Right renal pelvis (tissue), 4 donors: Measurements from ENCODE around the gene SLC19A1. TPM values are rescaled to one million over a fixed set of nuclear protein-coding genes. Genes with fewer than 3 reads are reported as not detected.
"Not testable (repeated sequence)": the region's sequence is repeated elsewhere in the genome, so short reads cannot be mapped to it uniquely, and the experiment has no call there.

Source experiments
- DNase-seq, 4 donors: peaks; one replicate each; pipeline ENCODE4 v3.0.0-alpha.2; 2013; ENCODE audit warnings: low read depth in 4 of 4, low spot score in 3 of 4, missing footprints in 1 of 4
- polyA plus RNA-seq, 4 donors: library from polyadenylated mRNA; unstranded; fragments of 120-200 nt; gene quantifications; one replicate each; pipeline ENCODE4 v1.2.1, GENCODE V29; 2013; ENCODE audit not compliant: insufficient read length in 4 of 4

SLC19A1 gene
- polyA plus RNA-seq, 4 donors, result 38.0 to 66.1 (median 60.4) TPM

DNA sequence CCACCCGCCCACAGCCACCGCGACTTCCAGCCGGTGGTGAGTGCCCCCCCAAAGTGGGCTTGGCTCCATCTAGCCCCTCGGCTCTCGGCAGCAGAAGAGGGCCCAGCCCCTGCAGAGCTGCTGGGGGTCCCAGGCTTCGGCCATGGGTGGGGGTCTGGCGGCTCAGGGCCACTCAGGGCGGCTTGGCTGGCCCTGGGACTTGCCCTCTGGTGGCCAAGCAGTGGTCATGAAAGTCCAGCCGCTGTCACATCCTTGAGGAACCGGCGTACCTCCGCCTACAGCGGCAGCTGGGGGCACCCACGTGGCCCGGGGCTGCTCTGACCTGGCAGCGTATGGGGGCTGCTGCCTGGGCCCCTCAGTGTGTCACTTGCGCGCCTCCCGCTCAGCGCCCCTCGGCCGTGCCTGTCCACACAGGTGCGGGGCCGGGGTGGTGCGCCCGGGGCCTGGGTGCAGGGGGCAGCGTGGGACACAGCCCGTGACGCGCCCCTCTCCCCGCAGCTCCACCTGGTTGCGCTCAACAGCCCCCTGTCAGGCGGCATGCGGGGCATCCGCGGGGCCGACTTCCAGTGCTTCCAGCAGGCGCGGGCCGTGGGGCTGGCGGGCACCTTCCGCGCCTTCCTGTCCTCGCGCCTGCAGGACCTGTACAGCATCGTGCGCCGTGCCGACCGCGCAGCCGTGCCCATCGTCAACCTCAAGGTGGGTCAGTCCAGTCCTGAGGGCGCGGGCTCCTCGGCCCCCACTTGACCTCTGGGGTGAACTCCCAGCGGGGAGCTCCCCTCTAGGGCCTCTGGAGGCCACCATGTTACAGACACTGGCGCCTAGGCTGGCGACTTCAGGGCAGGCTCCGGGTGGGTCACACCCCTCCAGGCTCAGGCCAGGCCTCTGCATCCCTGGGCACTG is 32.4 kb downstream of the SLC19A1 start:
- DNase-seq, result no peak

DNA sequence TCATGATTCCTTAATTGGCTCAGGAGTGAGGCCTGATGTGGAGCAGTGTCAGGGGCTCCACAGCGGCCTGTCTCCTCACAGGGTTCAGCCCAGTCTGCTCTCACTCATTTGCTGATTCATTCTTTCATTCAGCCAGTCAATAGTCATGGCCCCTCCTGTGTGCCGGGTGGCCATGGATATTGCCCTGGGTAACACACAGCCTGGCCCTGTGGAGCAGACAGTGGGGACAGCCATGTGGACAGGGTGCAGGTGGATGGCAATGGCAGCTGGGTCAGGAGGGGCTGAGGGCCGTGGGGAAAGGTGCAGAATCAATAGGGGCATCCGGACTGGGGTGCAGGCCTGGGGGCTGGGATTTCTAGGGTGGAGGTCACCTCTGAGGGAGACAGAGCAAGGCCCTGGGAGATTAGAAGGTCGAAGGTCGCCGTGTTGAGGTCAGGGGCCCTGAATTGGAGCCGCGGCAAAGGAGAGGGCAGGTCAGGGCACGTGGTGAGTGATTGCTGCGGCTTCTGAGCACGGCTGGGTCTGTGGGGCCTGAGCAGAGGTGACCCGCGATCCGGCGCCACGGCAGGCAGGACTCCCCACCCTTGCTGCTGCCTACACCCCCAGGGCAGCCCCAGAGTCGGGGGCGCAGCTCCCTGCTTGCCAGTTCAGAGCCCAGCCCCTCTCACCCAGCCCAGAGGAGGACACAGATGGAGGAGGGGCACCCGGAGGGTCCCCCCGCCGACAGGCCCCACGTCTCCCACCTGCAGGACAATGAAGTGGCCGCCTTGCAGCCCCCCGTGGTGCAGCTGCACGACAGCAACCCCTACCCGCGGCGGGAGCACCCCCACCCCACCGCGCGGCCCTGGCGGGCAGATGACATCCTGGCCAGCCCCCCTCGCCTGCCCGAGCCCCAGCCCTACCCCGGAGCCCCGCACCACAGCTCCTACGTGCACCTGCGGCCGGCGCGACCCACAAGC is 33.4 kb downstream of the SLC19A1 start:
- DNase-seq, result no peak

DNA sequence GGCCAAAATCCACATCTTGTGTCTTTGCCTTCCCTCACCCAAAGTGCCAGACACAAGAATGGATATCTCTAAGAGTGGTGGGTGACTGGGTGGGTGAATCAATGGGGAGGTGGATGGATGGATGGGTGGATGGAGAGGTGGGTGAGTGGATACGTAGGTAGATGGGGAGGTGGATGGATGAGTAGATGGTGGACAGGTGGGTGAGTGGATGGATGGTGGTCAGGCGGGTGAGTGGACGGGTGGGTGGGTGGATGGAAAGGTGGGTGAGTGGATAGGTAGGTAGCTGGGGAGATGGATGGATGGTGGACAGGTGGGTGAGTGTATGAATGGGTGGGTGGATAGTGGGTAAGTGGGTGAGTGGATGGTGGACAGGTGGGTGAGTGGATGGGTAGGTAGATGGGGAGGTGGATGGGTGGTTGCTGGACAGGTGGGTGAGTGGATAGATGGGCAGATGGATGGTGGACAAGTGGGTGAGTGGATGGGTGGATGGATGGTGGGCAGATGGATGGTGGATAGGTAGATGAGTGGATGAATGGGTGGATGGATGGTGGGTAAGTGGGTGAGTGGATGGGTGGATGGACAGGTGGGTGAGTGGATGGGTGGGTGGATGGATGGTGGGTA is 34.2 kb downstream of the SLC19A1 start:
- no peak for DNase-seq

DNA sequence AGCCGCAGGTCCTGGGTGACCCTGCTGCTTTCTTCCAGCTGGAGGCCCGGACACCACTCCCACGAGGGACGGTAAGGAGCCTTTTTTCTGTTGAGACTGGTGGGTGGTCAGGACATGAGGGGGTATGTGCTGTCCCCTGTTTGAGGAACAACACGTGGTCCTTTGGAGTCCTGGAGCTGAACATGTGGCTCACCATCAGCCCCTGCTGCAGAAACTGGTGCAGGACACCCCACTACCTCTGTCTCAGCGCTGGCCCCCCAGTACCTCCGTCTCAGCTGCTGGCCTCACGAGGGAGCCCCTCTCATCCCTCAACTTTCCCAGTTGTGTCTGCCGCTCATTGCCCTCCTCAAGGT is 34.7 kb downstream of the SLC19A1 start:
- DNase-seq, result no peak

DNA sequence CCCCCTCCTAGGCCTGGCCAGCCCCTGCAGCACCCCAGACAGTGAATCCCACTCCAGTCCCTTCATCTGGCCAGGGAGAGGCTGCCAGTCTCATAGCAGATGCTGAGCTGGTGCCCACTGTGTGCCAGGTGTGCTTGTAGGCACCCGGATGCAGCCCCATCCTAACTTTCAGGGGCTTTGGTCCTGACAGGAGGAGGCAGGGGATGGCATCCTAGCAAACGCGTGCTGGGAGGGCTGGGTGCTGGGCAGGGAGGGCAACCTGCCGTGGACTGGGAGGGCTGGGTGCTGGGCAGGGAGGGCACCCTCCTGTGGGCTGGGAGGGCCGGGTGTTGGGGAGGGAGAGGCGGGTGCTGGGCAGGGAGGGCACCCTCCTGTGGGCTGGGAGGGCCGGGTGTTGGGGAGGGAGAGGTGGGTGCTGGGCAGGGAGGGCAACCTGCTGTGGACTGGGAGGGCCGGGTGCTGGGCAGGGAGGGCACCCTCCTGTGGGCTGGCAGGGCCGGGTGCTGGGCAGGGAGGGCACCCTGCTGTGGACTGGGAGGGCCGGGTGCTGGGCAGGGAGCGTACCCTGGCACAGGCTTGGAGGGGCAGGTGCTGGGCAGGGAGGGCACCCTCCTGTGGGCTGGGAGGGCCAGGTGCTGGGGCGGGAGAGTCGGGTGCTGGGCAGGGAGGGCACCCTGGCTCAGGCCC is 35.3 kb downstream of the SLC19A1 start:
- DNase-seq, result no peak

DNA sequence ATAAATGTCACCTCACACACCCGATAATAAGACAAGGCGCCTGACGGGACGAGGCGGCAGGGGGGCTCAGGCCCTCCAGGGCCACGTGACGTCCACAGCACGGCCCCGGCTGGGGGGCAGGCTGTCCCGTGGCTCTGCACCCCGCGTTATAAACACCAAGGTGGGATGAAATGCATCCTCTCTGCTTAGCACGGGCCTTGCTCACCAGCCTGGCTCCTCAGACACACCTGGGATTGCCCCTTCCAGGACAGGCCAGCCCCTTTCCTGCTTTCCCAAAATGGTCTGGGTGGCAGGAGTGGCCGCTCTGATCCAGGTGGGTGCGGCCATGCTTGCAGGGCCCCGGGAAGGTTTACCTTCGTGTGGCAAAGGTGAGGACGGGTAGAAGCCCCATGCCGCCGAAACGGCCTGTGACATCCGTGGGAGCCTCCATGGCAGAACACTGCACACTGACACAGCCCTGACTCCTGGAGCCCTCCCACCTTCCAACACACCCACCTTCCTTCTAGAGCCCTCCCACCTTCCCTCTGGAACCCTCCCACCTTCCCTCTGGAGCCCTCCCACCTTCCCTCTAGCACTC is 35.9 kb downstream of the SLC19A1 start:
- DNase-seq, result no peak

DNA sequence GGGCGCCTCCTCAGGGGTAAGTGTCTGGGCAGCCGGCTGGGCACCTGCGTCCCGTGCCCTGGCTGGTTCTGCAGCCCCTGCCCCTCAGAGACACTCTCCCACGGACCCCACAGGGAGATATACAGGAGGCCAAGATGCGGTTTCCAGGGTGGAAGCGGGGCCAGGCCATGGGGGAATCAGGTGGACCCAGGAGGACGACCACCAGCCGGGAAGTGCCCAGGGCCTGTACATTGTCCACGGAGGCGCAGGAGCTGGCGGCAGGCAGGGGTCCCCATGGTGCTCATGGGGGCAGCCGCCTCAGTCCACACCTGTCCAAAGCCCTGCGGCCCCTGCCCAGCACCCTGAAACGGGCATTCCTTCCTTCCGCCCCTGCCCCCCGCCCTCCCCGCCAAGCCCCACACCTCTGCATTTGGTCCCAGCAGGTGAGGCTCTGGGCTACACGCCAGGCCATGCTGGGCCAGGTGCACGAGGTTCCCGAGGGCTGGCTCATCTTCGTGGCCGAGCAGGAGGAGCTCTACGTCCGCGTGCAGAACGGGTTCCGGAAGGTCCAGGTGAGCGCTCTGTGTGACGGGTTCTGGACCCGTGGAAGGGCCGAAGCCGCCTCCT is 36.7 kb downstream of the SLC19A1 start:
- no peak for DNase-seq

DNA sequence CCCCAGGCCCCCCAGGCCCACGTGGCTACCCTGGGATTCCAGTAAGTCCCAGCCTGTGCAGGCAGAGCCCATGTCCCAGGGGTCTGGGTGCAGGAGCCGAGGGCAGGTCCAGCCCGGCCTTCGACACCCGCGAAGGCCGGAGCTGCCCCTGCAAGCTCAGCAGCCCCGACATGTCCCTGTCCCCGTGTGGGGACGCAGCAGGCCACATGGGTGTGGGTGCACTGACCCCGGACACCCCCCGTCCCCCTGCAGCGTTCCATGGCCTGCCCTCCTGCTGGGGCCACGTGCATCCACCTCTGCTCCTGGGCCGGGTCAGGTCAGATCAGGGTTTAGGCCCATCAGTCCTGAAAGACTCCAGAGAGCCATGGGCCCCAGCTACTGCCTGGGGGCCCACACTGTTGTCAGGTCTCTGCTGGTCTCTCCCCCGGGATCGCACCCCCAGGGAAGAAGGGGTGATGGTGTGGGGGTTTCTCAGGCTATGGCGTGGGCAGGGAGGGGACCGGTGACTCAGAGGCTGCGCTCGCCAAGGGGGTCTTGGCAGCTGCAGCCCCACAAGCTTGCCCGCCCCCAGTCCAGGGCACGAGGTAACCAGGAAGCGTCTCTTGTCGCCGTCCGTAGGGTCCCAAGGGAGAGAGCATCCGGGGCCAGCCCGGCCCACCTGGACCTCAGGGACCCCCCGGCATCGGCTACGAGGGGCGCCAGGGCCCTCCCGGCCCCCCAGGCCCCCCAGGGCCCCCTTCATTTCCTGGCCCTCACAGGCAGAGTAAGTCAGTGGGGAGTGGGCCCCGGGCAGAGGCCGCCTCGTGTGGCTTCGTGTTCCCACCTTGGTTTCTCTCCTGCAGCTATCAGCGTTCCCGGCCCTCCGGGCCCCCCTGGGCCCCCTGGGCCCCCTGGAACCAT is 37.5 kb downstream of the SLC19A1 start:
- DNase-seq, result no peak

DNA sequence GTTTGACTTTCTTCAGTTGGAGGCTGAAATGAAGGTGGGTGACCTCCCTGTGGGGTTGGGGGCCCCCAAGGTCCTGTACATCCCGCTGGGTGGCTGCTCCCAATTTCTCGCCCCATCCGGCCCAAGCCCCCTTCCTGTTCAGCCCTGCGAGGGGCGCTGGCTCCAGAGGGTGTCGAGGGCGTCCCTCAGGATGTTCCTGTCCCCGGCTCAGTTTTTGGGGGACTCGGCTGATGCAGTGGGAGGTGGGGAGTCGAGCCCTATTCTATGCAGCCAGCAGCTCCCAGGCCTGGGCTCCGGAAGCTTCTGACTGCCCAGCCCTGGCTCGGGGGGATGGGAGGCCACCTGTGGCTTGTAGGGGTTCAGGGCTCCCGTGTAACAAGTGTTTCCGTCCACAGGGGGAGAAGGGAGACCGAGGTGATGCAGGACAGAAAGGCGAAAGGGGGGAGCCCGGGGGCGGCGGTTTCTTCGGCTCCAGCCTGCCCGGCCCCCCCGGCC is 38.2 kb downstream of the SLC19A1 start:
- no peak for DNase-seq

DNA sequence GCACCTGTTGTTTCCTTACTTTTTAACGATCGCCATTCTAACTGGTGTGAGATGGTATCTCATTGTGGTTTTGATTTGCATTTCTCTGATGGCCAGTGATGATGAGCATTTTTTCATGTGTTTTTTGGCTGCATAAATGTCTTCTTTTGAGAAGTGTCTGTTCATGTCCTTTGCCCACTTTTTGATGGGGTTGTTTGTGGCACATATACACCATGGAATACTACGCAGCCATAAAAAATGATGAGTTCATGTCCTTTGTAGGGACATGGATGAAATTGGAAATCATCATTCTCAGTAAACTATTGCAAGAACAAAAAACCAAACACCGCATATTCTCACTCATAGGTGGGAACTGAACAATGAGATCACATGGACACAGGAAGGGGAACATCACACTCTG is 39.0 kb downstream of the SLC19A1 start:
- not testable (repeated sequence) for DNase-seq

DNA sequence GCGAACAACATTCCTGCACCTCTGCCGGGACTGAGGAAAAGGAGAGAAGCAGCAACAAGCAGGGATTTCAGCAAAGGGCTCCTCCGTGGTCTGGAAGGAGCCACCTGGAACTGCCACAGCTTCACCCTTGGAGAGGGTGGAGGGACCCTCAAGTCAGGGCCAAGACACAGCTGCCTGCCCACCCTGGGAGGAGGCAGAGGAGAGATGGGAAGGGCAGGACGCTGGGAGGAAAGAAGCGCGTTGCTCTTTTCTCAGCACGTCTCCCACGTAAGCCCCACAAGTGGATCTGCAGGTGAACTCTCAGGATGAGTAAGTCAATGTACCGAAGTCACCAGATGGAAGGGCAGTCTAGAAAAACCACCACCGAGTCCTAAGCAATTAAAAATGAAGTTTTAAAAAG is 39.6 kb downstream of the SLC19A1 start:
- DNase-seq, result no peak

DNA sequence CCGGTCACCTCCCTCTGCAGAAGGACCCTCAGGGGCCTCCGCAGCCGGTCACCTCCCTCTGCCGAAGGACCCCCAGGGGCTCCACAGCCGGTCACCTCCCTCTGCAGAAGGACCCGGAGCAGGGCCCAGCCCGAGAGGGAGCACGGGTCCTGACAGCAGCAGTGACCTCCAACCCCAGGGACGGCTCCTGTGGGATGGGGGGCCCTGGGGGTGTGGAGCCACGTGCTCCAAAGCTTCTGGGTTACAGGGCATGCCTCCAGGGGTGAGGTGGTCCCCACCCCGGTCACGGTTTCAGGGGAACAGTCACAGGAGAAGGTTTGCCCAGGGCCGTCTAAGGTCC is 40.3 kb downstream of the SLC19A1 start:
- DNase-seq, result no peak

DNA sequence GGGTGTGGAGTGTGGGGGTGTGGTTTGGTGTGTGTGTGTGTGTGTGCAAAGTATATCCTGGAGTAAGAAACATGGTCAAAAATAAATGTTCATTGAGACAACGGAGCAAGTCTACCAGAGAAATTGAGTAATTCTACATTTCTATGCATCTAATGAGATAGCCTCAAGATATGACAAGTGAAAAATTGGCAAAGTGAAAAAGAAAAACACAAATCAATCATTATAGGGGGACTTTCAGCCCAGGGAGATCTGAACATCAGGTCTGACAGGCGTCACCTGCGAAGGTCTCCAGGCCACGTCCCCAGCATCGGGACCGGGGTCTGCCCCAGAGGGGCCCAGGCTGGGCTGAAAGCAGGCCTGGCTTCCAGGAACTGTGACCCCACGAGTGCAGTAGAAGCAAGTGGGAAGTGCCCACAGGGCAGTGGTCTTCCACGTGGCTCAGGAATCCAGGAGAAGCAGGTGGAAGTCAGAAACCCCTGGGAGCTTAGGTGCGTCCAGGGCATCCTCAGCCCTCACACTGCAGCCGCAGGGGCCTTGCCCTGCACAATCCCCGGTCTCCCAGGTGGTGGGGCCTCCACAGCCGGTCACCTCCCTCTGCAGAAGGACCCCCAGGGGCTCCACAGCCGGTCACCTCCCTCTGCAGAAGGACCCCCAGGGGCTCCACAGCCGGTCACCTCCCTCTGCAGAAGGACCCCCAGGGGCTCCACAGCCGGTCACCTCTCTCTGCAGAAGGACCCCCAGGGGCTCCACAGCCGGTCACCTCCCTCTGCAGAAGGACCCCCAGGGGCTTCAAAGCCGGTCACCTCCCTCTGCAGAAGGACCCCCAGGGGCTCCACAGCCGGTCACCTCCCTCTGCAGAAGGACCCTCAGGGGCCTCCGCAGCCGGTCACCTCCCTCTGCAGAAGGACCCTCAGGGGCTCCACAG is 40.9 kb downstream of the SLC19A1 start:
- DNase-seq, result not testable (repeated sequence)

DNA sequence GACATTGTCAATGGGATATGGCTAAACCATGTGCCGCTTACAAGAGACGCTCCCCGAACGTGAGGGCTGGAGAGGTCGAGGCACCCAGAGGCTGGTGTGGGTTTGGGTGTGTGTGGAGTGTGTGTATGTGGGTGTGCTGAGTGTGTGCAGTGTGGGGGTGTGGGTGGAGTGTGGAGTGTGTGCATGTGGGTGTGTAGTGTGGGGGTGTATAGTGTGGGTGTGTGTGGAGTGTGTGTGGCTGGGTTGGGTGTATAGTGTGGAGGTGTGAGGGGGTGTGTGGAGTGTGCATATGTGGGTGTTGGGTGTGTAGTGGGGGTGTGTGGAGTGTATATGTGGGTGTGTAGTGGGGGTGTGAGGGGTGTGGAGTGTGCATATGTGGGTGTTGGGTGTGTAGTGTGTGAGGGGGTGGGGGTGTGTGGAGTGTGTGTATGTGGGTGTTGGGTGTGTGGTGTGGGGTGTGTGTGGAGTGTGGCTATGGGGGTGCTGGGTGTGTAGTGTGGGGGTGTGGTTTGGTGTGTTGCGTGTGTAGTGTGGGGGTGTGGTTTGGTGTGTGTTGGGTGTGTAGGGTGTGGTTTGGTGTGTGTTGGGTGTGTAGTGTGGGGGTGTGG is 42.2 kb downstream of the SLC19A1 start:
- no peak for DNase-seq

DNA sequence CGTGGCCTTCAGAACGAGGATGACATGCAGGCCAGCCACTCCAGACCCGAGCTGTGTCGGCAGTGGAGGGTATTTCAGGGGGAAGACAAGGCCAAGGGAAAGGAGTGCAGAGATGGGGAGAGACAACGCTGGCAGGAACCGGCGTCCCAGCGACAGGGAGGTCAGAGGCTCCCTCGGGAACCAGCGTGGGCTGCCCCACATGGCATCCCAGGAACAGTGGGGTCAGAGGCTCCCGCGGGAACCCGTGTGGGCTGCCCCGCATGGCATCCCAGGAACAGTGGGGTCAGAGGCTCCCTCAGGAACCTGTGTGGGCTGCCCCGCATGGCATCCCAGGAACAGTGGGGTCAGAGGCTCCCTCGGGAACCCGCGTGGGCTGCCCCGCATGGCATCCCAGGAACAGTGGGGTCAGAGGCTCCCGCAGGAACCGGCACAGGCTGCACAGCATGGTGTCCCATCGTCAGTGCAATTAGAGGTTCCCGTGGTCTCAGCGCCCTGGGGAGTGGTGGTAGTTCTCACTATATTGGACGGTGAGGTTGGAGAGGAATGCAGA is 43.0 kb downstream of the SLC19A1 start:
- DNase-seq, result no peak

DNA sequence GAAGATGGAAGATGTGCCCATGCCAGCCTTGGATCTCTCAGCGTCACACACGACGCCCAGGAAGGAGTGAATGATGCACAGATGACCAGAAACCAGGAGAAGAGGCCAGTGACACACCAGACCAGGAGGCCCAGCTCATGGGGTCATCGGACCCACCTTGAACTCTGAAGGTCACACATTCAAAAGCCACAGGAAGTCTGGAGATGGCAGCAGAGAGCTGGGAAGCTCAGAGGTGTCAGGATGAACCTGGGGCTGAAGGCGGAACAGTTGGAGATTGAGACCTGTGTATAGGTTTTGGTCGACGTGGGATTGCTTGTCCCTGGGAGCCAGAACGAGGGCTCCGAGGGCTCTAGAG is 43.6 kb downstream of the SLC19A1 start:
- DNase-seq, result no peak
